Hepatocyte (in vitro differentiated cells): ENCODE measurements around the gene SNRPA1. TPM values are rescaled to one million over a fixed set of nuclear protein-coding genes. Genes with fewer than 3 reads are reported as not detected.
A peak's percentile ranks its signal among the peaks of the same experiment; 100 is the strongest.

ENCODE experiments used
- DNase-seq: peaks from one replicate; pipeline ENCODE4 v3.0.0-alpha.2; 2016; ENCODE audit warnings: low spot score
- H2AFZ ChIP-seq: fragments of 200-600 bp; sonication (generic); 2 replicates; pipeline ENCODE4 v1.6.0; 2016; ENCODE audit warnings: antibody characterized with exemption, mild to moderate bottlenecking
- H3K27ac ChIP-seq: fragments of 200-600 bp; sonication (generic); 2 replicates; pipeline ENCODE4 v1.5.1; 2016; ENCODE audit warnings: mild to moderate bottlenecking
- H3K27me3 ChIP-seq: fragments of 200-600 bp; sonication (generic); 2 replicates; pipeline ENCODE4 v1.6.1; 2016
- H3K36me3 ChIP-seq: fragments of 200-600 bp; sonication (generic); replicated peaks from 2 replicates; pipeline ENCODE4 v1.5.1; 2016; ENCODE audit warnings: low read depth; ENCODE audit not compliant: insufficient read depth
- H3K4me1 ChIP-seq: fragments of 200-600 bp; sonication (generic); 2 replicates; pipeline ENCODE4 v1.5.1; 2016; ENCODE audit warnings: mild to moderate bottlenecking, moderate library complexity; ENCODE audit not compliant: insufficient read depth
- H3K4me2 ChIP-seq: fragments of 200-600 bp; sonication (generic); 2 replicates; pipeline ENCODE4 v1.6.0; 2016
- H3K4me3 ChIP-seq: fragments of 200-600 bp; sonication (generic); 2 replicates; pipeline ENCODE4 v1.5.1; 2016; ENCODE audit warnings: mild to moderate bottlenecking
- H3K79me2 ChIP-seq: fragments of 200-600 bp; sonication (generic); 2 replicates; pipeline ENCODE4 v1.6.0; 2017; ENCODE audit warnings: mild to moderate bottlenecking
- H3K9me2 ChIP-seq: fragments of 200-600 bp; sonication (generic); replicated peaks from 2 replicates; pipeline ENCODE4 v1.6.0; 2017; ENCODE audit warnings: mild to moderate bottlenecking; ENCODE audit not compliant: insufficient read depth
- H3K9me3 ChIP-seq: fragments of 200-600 bp; sonication (generic); 2 replicates; pipeline ENCODE4 v1.5.1; 2016; ENCODE audit warnings: low read depth, mild to moderate bottlenecking
- H4K20me1 ChIP-seq: fragments of 200-600 bp; sonication (generic); 2 replicates; pipeline ENCODE4 v1.6.0; 2016; ENCODE audit warnings: mild to moderate bottlenecking; ENCODE audit not compliant: insufficient read depth, poor library complexity, severe bottlenecking
- CTCF ChIP-seq: fragments of 200-600 bp; sonication (generic); IDR thresholded peaks from 2 replicates; pipeline ENCODE4 v1.5.1; 2016; ENCODE audit warnings: antibody characterized with exemption, mild to moderate bottlenecking; ENCODE audit not compliant: poor library complexity
- EZH2 ChIP-seq: fragments of 200-600 bp; sonication (generic); IDR thresholded peaks from 2 replicates; pipeline ENCODE4 v1.6.1; 2016; ENCODE audit warnings: antibody characterized with exemption, mild to moderate bottlenecking, borderline replicate concordance
- EZH2phosphoT487 ChIP-seq: fragments of 200-600 bp; sonication (generic); IDR thresholded peaks from one replicate; pipeline ENCODE4 v1.6.1; 2018; ENCODE audit warnings: antibody characterized with exemption, mild to moderate bottlenecking, low read depth, moderate library complexity; ENCODE audit not compliant: unreplicated experiment, severe bottlenecking
- WGBS: methylation state at CpG from one replicate; pipeline ENCODE4 v1.1.6; 2016; ENCODE audit warnings: low lambda C conversion rate; ENCODE audit errors: missing lambda C conversion rate; 5-methylcytosine and 5-hydroxymethylcytosine counted together
- polyA plus RNA-seq: library from polyadenylated mRNA; unstranded; fragments of >200 nt; fragmentation: Nextera tagmentation; extraction: Ambion mirVana; gene quantifications from 2 replicates; pipeline ENCODE4 v1.2.1, GENCODE V29; 2016
- total RNA-seq: library from RNA; depleted of rRNA; stranded (reverse); fragments of >200 nt; gene quantifications from 2 replicates; pipeline ENCODE4 v1.2.3, GENCODE V29; 2014

SNRPA1 gene
- total and polyA plus RNA-seq, 2 experiments from 2014 or later: 54.7 to 110 TPM

GRCh38 chr15:101252836-101253235 is 42.2 kb downstream of the SNRPA1 start:
- WGBS: 53% methylated on average over 3 of the region's 3 CpGs
- H3K4me3 ChIP-seq: peak overlapping the region; percentile 93
- peak overlapping the region; percentile 93 for H3K27ac ChIP-seq
- H3K9me2 ChIP-seq: no peaks in the 10 kb centered on the region
- no peak for DNase-seq
- H3K4me2 ChIP-seq: peak overlapping the region; percentile 89
- H3K27me3 ChIP-seq: no peaks in the 10 kb centered on the region
- peaks cover 29% of the 10 kb centered on the region for H4K20me1 ChIP-seq
- H2AFZ ChIP-seq: peak overlapping the region; percentile 91
- H3K9me3 ChIP-seq: no peaks in the 10 kb centered on the region
- no peak for TF ChIP-seq EZH2phosphoT487
- TF ChIP-seq CTCF: no peak
- no peak for TF ChIP-seq EZH2
- peaks cover 35% of the 10 kb centered on the region for H3K79me2 ChIP-seq
- H3K36me3 ChIP-seq: no peaks in the 10 kb centered on the region
- H3K4me1 ChIP-seq: peaks cover 33% of the 10 kb centered on the region

GRCh38 chr15:101251830-101252820 is 42.9 kb downstream of the SNRPA1 start, which contains the start of gene CHSY1:
Gene CHSY1, minus strand, starts transcription at chr15:101252048. Its CDS starts 592 bp downstream, at chr15:101251456.
- Histone ChIP-seq H3K9me2 (no peaks in the 10 kb centered on the region), H4K20me1 (peaks cover 32% of the 10 kb centered on the region), H3K27ac (peak within 1 kb of the TSS; percentile 93), H3K4me2 (peak within 1 kb of the TSS; percentile 89), H3K79me2 (peaks cover 42% of the 10 kb centered on the region), H3K36me3 (no peaks in the 10 kb centered on the region), H3K9me3 (no peaks in the 10 kb centered on the region), H2AFZ (peak within 1 kb of the TSS; percentile 91), H3K4me1 (peaks cover 33% of the 10 kb centered on the region), H3K4me3 (peak within 1 kb of the TSS; percentile 93), H3K27me3 (no peaks in the 10 kb centered on the region)
- peak; percentile 21 for TF ChIP-seq CTCF
- no peak for TF ChIP-seq EZH2phosphoT487
- DNase-seq: peak; percentile 93
- 2% methylated on average over 47 of the region's 108 CpGs for WGBS

- TF ChIP-seq EZH2 (no peak), EZH2phosphoT487 (no peak), CTCF (no peak)
- Histone ChIP-seq H3K9me3 (no peaks in the 10 kb centered on the region), H3K27ac (peak overlapping the region; percentile 93), H3K9me2 (no peaks in the 10 kb centered on the region), H4K20me1 (peaks cover 40% of the 10 kb centered on the region), H2AFZ (peak overlapping the region; percentile 91), H3K79me2 (peaks cover 52% of the 10 kb centered on the region), H3K36me3 (no peaks in the 10 kb centered on the region), H3K27me3 (no peaks in the 10 kb centered on the region), H3K4me3 (peak overlapping the region; percentile 93), H3K4me1 (peaks cover 31% of the 10 kb centered on the region), H3K4me2 (peak overlapping the region; percentile 89)
- peak; percentile 84 for DNase-seq
- under 1% methylated on average over 73 of the region's 150 CpGs for WGBS
Observed at GRCh38 chr15:101250873-101251829, 43.9 kb downstream of the SNRPA1 start.
